ENCODE data around the gene TMEM117. TPM values are rescaled to one million over a fixed set of nuclear protein-coding genes. Genes with fewer than 3 reads are reported as not detected.

The TMEM117 gene
- total and polyA plus RNA-seq, 2 donors (not counting 3 experiments of a cell fraction or from before 2014, with no cell fraction given), result 1.2 to 3.8 TPM

DNA sequence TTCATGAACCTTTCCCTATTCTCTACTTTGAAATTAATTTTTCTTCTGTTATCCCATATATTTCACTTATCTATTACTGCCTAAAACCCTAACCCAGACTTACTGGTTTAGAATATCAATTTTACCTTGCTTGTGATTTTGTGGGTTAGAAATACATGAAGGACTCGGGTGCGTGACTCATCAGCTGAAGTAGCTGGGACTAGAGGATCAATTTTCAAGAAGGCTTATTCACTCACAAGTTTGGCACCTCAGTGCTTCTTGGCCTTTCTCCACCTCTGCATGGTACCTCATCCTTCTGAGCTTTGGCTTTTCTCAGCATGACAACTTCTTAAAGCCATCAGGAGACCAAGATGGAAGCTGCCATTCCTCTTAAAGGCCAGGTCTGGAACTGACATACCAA, 57.8 kb downstream of the TMEM117 start:
- BruUV-seq (replicated peaks), result no TSS peak
- Histone ChIP-seq H3K4me3 (replicated peaks in 1 of 3; ENCODE audit: insufficient read depth in 1 of 3, low read depth in 1 of 3, low read length in 3 of 3) (no peak overlapping the region), H3K9me1 (replicated peaks; ENCODE audit: control insufficient read depth, extremely low read depth, insufficient read depth, low read length) (no peaks in the 10 kb centered on the region), H3K27ac (ENCODE audit: insufficient read depth, low read depth, low read length) (no peak overlapping the region), H4K20me1 (replicated peaks; ENCODE audit: control insufficient read depth, extremely low read depth, insufficient read depth, low read length) (no peaks in the 10 kb centered on the region), H3K4me1 (ENCODE audit: control insufficient read depth, extremely low read depth, insufficient read depth, low read length) (no peaks in the 10 kb centered on the region), H3K36me3 (ENCODE audit: control insufficient read depth in 2 of 2, extremely low read depth in 1 of 2, insufficient read depth in 2 of 2, low read length in 2 of 2) (no peaks in the 10 kb centered on the region), H3K27me3 (ENCODE audit: control insufficient read depth in 2 of 2, insufficient read depth in 2 of 2, low read length in 2 of 2) (no peaks in the 10 kb centered on the region), H3K79me2 (ENCODE audit: control insufficient read depth, insufficient read depth, low read length) (no peaks in the 10 kb centered on the region), H3K9ac (replicated peaks; ENCODE audit: extremely low read depth, insufficient read depth, low read length) (no peak overlapping the region), H3K4me2 (ENCODE audit: insufficient read depth, low read length) (no peak overlapping the region), H2AFZ (ENCODE audit: low read depth, low read length) (no peak overlapping the region), H3K9me3 (replicated peaks; ENCODE audit: control insufficient read depth, insufficient read depth, low read length) (no peaks in the 10 kb centered on the region)
- CTCF ChIA-PET, result interaction anchor here (0.8 kb wide), 1 partner anchor 11 kb away, joined by 3 read pairs; no protein-coding TSS in a partner anchor
- intact Hi-C loops (cut with micrococcal nuclease) (no loop called here), dilution Hi-C loops (cut with MboI; ENCODE audit: extremely low pct_ligation_motif_present, low sequenced_read_pairs) (no loop called here)
- FAIRE-seq, result no peak
- no peak for TF ChIP-seq MAX (IDR thresholded peaks at IDR 0.05; ENCODE audit: insufficient read depth, insufficient read length)
- no peak for TF ChIP-seq GATA2 (IDR thresholded peaks at IDR 0.05; ENCODE audit: insufficient read depth, insufficient read length, low read depth, low read length)
- TF ChIP-seq POLR2AphosphoS5 (IDR thresholded peaks at IDR 0.05; ENCODE audit: insufficient read depth, low read depth, low read length), result no peak
- TF ChIP-seq, protein P1, sequence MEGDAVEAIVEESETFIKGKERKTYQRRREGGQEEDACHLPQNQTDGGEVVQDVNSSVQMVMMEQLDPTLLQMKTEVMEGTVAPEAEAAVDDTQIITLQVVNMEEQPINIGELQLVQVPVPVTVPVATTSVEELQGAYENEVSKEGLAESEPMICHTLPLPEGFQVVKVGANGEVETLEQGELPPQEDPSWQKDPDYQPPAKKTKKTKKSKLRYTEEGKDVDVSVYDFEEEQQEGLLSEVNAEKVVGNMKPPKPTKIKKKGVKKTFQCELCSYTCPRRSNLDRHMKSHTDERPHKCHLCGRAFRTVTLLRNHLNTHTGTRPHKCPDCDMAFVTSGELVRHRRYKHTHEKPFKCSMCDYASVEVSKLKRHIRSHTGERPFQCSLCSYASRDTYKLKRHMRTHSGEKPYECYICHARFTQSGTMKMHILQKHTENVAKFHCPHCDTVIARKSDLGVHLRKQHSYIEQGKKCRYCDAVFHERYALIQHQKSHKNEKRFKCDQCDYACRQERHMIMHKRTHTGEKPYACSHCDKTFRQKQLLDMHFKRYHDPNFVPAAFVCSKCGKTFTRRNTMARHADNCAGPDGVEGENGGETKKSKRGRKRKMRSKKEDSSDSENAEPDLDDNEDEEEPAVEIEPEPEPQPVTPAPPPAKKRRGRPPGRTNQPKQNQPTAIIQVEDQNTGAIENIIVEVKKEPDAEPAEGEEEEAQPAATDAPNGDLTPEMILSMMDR (IDR thresholded peaks at IDR 0.05; ENCODE audit: extremely low read depth in 1 of 2, insufficient read depth in 1 of 2, low read depth in 1 of 2, low read length in 2 of 2), result no peak
- no peak for TF ChIP-seq EZH2 (IDR thresholded peaks at IDR 0.05; ENCODE audit: borderline replicate concordance, low read depth, low read length, severe bottlenecking)
- no peak for TF ChIP-seq FOS (IDR thresholded peaks at IDR 0.05; ENCODE audit: borderline replicate concordance, insufficient read depth, low read length)
- TF ChIP-seq POLR2A (IDR thresholded peaks at IDR 0.05; ENCODE audit: low read depth, low read length), result no peak
- no peak for TF ChIP-seq JUN (IDR thresholded peaks at IDR 0.05; ENCODE audit: borderline replicate concordance, insufficient read depth, insufficient read length, low read depth)
- no peak for TF ChIP-seq MYC (IDR thresholded peaks at IDR 0.05; ENCODE audit: low read depth, low read length)
- POLR2A ChIA-PET, result no interaction called here
- no peak for DNase-seq (ENCODE audit: low read depth, low spot score)

Measured in endothelial cell of umbilical vein (primary cell).